Right ventricle myocardium inferior (tissue), 1 donor: ENCODE data around the gene LILRA2. TPM values are rescaled to one million over a fixed set of nuclear protein-coding genes. Genes with fewer than 3 reads are reported as not detected.

Source experiments
- ATAC-seq: fragments of 200-7000 bp; cut with Tn5 transposase; one replicate; pipeline ENCODE4 v1.9.1; 2020; ENCODE audit warnings: mild to moderate bottlenecking, moderate library complexity
- DNase-seq: peaks from one replicate; pipeline ENCODE4 v3.0.0; 2021; ENCODE audit errors: missing footprints
- intact Hi-C: fragments of 100-400 bp; cut with DNase I; formaldehyde crosslinking; loops from one replicate; pipeline ENCODE4 v1.11.0; 2022
- long read RNA-seq: library from polyadenylated mRNA; unstranded; transcript quantifications from one replicate; pipeline ENCODE4 v2.0.0, GENCODE V29; 2021
- total RNA-seq: library from RNA; stranded (reverse); fragmentation: NEBNext Ultra II Directional; extraction: Animal tissue kit (Norgen Biotek cat#: 25700); gene quantifications from one replicate; pipeline ENCODE4 v1.2.1, GENCODE V29; 2021
- donor health status: DM: no; HTN: yes; CAD: no; lungs with severe emphysema.

The LILRA2 gene
- 3.1 TPM for total RNA-seq
- long read RNA-seq, result 0 reads

- intact Hi-C loops, result no loop called here
- peak; percentile 62 for ATAC-seq
These were observed at the start of gene LILRA2 for GRCh38 chr19:54573330-54573872. Gene LILRA2, plus strand, starts transcription at chr19:54573790. Its CDS starts 89 bp downstream, at chr19:54573879.

GRCh38 chr19:54525636-54526035, 48.0 kb upstream of the LILRA2 start:
- DNase-seq, result no peak
- intact Hi-C loops, result no loop called here
- no peak for ATAC-seq

More at GRCh38 chr19:54573330-54573872, at the start of gene LILRA2:
- DNase-seq, result no peak

- ATAC-seq, result no peak
- no peak for DNase-seq
- intact Hi-C loops, result no loop called here
These were observed 46.6 kb upstream of the LILRA2 start for GRCh38 chr19:54526972-54527371.

GRCh38 chr19:54530866-54531265, 42.7 kb upstream of the LILRA2 start:
- intact Hi-C loops, result no loop called here
- no peak for ATAC-seq
- no peak for DNase-seq

GRCh38 chr19:54532528-54532927, 41.1 kb upstream of the LILRA2 start:
- intact Hi-C loops, result no loop called here
- DNase-seq, result no peak
- ATAC-seq, result no peak

GRCh38 chr19:54533476-54533875, 40.1 kb upstream of the LILRA2 start:
- no peak for ATAC-seq
- intact Hi-C loops, result no loop called here
- no peak for DNase-seq

- no peak for DNase-seq
- ATAC-seq, result no peak
- intact Hi-C loops, result no loop called here
These were observed 39.4 kb upstream of the LILRA2 start for GRCh38 chr19:54534156-54534555.

- DNase-seq (no peak), ATAC-seq (no peak)
- intact Hi-C loops, result no loop called here
These were observed 38.0 kb upstream of the LILRA2 start for GRCh38 chr19:54535601-54536000.

GRCh38 chr19:54536956-54537355, 36.6 kb upstream of the LILRA2 start:
- intact Hi-C loops, result no loop called here
- DNase-seq (no peak), ATAC-seq (no peak)

- DNase-seq (no peak), ATAC-seq (no peak)
- intact Hi-C loops, result no loop called here
These were observed 31.9 kb upstream of the LILRA2 start for GRCh38 chr19:54541712-54542111.

- ATAC-seq (no peak), DNase-seq (no peak)
- intact Hi-C loops, result no loop called here
These were observed 24.8 kb upstream of the LILRA2 start for GRCh38 chr19:54548806-54549205.

- DNase-seq, result no peak
- intact Hi-C loops, result no loop called here
- ATAC-seq, result no peak
These were observed 24.4 kb upstream of the LILRA2 start for GRCh38 chr19:54549224-54549623.

GRCh38 chr19:54551293-54551692, 22.3 kb upstream of the LILRA2 start:
- DNase-seq, result no peak
- no peak for ATAC-seq
- intact Hi-C loops, result no loop called here

GRCh38 chr19:54551950-54552912, 21.4 kb upstream of the LILRA2 start:
- intact Hi-C loops, result no loop called here
- no peak for DNase-seq
- ATAC-seq, result no peak

GRCh38 chr19:54552913-54553310, 20.7 kb upstream of the LILRA2 start:
- ATAC-seq (no peak), DNase-seq (no peak)
- intact Hi-C loops, result no loop called here

- ATAC-seq, result no peak
- no peak for DNase-seq
- intact Hi-C loops, result no loop called here
These were observed 19.6 kb upstream of the LILRA2 start for GRCh38 chr19:54554006-54554405.

- intact Hi-C loops, result no loop called here
- DNase-seq, result no peak
- no peak for ATAC-seq
These were observed 18.7 kb upstream of the LILRA2 start for GRCh38 chr19:54554896-54555295.

- DNase-seq, result no peak
These were observed 17.4 kb upstream of the LILRA2 start for GRCh38 chr19:54556194-54556593.

GRCh38 chr19:54558339-54558738, 15.3 kb upstream of the LILRA2 start:
- ATAC-seq (no peak), DNase-seq (no peak)
- intact Hi-C loops, result no loop called here

More at GRCh38 chr19:54556194-54556593, 17.4 kb upstream of the LILRA2 start:
- intact Hi-C loops, result no loop called here
- ATAC-seq, result no peak

- no peak for ATAC-seq
- intact Hi-C loops, result no loop called here
- no peak for DNase-seq
These were observed 12.7 kb upstream of the LILRA2 start for GRCh38 chr19:54560881-54561385.
